HepG2 (cell line): ENCODE results near the gene MYRIP.

Experiments
- DPF2 ChIP-seq: sonication (generic); formaldehyde crosslinking; IDR thresholded peaks from 2 replicates; pipeline ENCODE4 v1.4.0; 2020; ENCODE audit warnings: mild to moderate bottlenecking, low read depth, missing genetic modification reagents, borderline replicate concordance
- EZH2 ChIP-seq: conservative IDR thresholded peaks from 2 replicates; pipeline ENCODE4 v1.6.1; 2012; ENCODE audit warnings: mild to moderate bottlenecking, low read depth, low read length, moderate library complexity
- HMG20A ChIP-seq: IDR thresholded peaks from 2 replicates; pipeline ENCODE4 v1.6.1; 2016; ENCODE audit warnings: borderline replicate concordance
- POLR2AphosphoS5 ChIP-seq: IDR thresholded peaks from 2 replicates; pipeline ENCODE4 v1.6.1; 2012; ENCODE audit warnings: low read depth, low read length
- SMC3 ChIP-seq: IDR thresholded peaks from 2 replicates; pipeline ENCODE4 v1.6.1; 2011; ENCODE audit warnings: low read length, improper control_type of control experiment
- SP4 ChIP-seq: sonication (generic); formaldehyde crosslinking; IDR thresholded peaks from 2 replicates; pipeline ENCODE4 v1.8.1; 2023; ENCODE audit warnings: mild to moderate bottlenecking, missing genetic modification reagents
- ZNF567 ChIP-seq: sonication (generic); formaldehyde crosslinking; IDR thresholded peaks from 2 replicates; pipeline ENCODE4 v1.8.1; 2023; ENCODE audit warnings: mild to moderate bottlenecking, missing genetic modification reagents, borderline replicate concordance
- TF ChIP-seq, protein P1 (sequence below): sonication (generic); formaldehyde crosslinking; IDR thresholded peaks from 2 replicates; pipeline ENCODE4 v1.5.0; 2020; ENCODE audit warnings: mild to moderate bottlenecking, missing genetic modification reagents, moderate library complexity

DNA sequence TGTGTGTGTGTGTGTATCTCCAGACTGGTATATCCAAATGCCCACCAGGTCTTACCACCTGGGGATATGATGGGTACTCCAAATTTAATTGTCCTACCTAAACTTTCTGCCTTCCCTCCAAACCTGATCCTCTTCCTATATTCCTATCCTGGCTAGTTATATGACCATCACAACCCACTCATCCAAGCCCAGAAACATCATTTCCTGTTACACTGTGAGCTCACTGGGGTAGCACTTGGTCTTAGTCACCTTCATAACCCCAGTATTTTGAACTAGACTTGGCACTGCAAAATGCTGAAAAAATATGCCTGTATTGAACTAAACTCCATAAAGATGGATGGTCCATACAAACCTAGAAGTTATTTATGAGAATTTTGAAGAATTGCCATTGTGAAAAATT, 321.3 kb downstream of the MYRIP start:
- TF ChIP-seq, protein P1, sequence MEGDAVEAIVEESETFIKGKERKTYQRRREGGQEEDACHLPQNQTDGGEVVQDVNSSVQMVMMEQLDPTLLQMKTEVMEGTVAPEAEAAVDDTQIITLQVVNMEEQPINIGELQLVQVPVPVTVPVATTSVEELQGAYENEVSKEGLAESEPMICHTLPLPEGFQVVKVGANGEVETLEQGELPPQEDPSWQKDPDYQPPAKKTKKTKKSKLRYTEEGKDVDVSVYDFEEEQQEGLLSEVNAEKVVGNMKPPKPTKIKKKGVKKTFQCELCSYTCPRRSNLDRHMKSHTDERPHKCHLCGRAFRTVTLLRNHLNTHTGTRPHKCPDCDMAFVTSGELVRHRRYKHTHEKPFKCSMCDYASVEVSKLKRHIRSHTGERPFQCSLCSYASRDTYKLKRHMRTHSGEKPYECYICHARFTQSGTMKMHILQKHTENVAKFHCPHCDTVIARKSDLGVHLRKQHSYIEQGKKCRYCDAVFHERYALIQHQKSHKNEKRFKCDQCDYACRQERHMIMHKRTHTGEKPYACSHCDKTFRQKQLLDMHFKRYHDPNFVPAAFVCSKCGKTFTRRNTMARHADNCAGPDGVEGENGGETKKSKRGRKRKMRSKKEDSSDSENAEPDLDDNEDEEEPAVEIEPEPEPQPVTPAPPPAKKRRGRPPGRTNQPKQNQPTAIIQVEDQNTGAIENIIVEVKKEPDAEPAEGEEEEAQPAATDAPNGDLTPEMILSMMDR (CRISPR knock-in tag): no peak
- TF ChIP-seq SP4 (CRISPR knock-in tag): no peak
- TF ChIP-seq EZH2: no peak
- no peak for TF ChIP-seq POLR2AphosphoS5
- TF ChIP-seq HMG20A (CRISPR knock-in tag): no peak
- TF ChIP-seq DPF2: no peak
- no peak for TF ChIP-seq ZNF567 (CRISPR knock-in tag)
- TF ChIP-seq SMC3: no peak
